Muscle of leg (tissue), 11 donors: Measurements from ENCODE around the gene GBA2. TPM values are rescaled to one million over a fixed set of nuclear protein-coding genes. Genes with fewer than 3 reads are reported as not detected.

Source experiments
- DNase-seq: peaks from one replicate; pipeline ENCODE4 v3.0.0; 2013
- H3K27ac ChIP-seq: one replicate; pipeline ENCODE4 v1.5.1; 2013; ENCODE audit warnings: mild to moderate bottlenecking, low read length, control low read depth
- H3K27me3 ChIP-seq: one replicate; pipeline ENCODE4 v1.6.1; 2013; ENCODE audit warnings: low read length; ENCODE audit not compliant: control insufficient read depth, insufficient read depth
- H3K36me3 ChIP-seq: one replicate; pipeline ENCODE4 v1.6.1; 2013; ENCODE audit warnings: low read length; ENCODE audit not compliant: control insufficient read depth, insufficient read depth
- H3K4me1 ChIP-seq: one replicate; pipeline ENCODE4 v1.6.1; 2013; ENCODE audit warnings: low read length; ENCODE audit not compliant: control insufficient read depth, insufficient read depth
- H3K4me3 ChIP-seq: one replicate; pipeline ENCODE4 v1.5.1; 2013; ENCODE audit warnings: low read length, control low read depth
- H3K9me3 ChIP-seq: replicated peaks from 2 replicates; pipeline ENCODE4 v1.6.1; 2013; ENCODE audit warnings: low read depth, low read length; ENCODE audit not compliant: control insufficient read depth
- WGBS: methylation state at CpG from one replicate; pipeline ENCODE4 v1.1.5; 2013; ENCODE audit warnings: missing lambda C conversion rate; ENCODE audit not compliant: insufficient coverage; 5-methylcytosine and 5-hydroxymethylcytosine counted together
- polyA plus RNA-seq, 8 donors: library from polyadenylated mRNA; unstranded; fragments of 120-200 nt; gene quantifications; one replicate each; pipeline versions ENCODE4 v1.2.1 to v1.2.3, GENCODE V29; 2013; ENCODE audit warnings: inconsistent platforms in 1 of 8, low replicate concordance in 1 of 8; ENCODE audit not compliant: insufficient read length in 8 of 8, insufficient read depth in 1 of 8
- total RNA-seq: library from RNA; stranded (reverse); fragments of 120-200 nt; gene quantifications from one replicate; pipeline ENCODE4 v1.2.4, GENCODE V29; 2013

The GBA2 gene
- total and polyA plus RNA-seq, 9 donors = 42.9 to 82.5 (median 60.9) TPM

DNA sequence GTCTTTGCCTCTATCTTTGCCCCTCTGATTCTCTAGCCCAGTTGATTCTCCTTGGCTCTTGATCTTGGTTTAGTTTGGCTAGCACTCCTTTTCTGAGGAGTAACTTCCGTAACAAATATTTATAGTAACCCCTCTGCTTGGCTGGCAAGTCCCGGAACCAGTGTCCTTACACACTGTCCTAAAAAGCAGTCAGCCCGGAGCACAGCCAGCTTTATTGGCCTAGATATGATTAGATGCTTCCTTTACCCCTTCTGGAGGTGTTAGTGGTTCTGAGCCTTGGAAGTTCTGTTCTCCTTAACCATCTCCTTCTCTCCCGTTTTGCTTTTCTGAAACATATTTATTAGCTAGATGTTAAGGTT, 22.0 kb upstream of the GBA2 start:
- Histone ChIP-seq H3K27ac (no peak overlapping the region), H3K4me1 (peaks cover 10% of the 10 kb centered on the region), H3K4me3 (no peak overlapping the region), H3K9me3 (no peaks in the 10 kb centered on the region), H3K27me3 (no peaks in the 10 kb centered on the region), H3K36me3 (no peaks in the 10 kb centered on the region)
- DNase-seq = no peak
- no CpG with 5 or more reads among the region's 4 CpGs for WGBS

GRCh38 chr9:35769763-35770162, 20.7 kb upstream of the GBA2 start:
- no peak overlapping the region for H3K27ac ChIP-seq
- no peak for DNase-seq
- H3K4me1 ChIP-seq = peaks cover 7% of the 10 kb centered on the region
- H3K27me3 ChIP-seq = no peaks in the 10 kb centered on the region
- no CpG with 5 or more reads among the region's 1 CpG for WGBS
- H3K36me3 ChIP-seq = no peaks in the 10 kb centered on the region
- no peaks in the 10 kb centered on the region for H3K9me3 ChIP-seq
- no peak overlapping the region for H3K4me3 ChIP-seq

DNA sequence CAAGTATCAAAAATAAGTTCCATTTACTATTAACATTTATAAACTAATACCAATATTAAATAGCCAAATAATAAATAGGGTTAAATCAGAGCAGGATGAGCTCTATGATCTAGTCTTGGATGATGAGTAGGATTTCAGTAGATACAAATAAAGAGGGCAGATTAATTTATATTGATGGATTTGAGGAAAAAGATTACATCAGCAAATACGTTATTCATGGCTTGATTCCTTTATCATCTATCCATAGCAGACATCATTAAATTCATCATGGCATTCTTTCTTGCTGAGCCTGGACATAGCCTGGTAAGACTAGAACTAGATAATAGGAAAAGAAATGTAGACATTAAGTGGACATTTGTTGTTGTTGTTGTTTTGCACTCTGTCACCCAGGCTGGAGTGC, 18.4 kb upstream of the GBA2 start:
- DNase-seq = no peak
- Histone ChIP-seq H3K4me3 (no peak overlapping the region), H3K27ac (no peak overlapping the region), H3K36me3 (no peaks in the 10 kb centered on the region), H3K4me1 (peaks cover 7% of the 10 kb centered on the region), H3K27me3 (no peaks in the 10 kb centered on the region), H3K9me3 (no peaks in the 10 kb centered on the region)
- no CpG with 5 or more reads among the region's 1 CpG for WGBS

DNA sequence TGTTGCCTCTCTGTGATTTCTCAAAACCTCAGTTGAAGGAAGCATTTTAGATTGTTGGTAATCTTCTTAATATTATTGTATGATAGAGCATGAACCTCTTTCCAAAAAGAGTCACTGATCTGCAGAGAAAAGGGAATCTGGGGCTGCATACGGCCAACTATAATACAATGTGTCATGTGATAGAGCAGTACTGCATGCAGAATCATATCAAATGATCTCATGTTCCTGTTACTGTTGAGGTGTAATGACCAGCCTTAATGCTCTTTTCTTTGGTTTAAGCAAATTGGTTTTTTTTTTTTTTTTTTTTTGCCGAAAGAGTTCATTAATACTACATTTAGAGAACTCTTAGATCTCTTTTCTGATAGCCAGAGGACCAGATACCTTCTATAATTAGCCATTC, 18.0 kb upstream of the GBA2 start:
- no CpG with 5 or more reads among the region's 2 CpGs for WGBS
- no peaks in the 10 kb centered on the region for H3K36me3 ChIP-seq
- H3K4me1 ChIP-seq = peaks cover 7% of the 10 kb centered on the region
- no peak overlapping the region for H3K4me3 ChIP-seq
- no peak for DNase-seq
- no peaks in the 10 kb centered on the region for H3K27me3 ChIP-seq
- no peak overlapping the region for H3K27ac ChIP-seq
- no peaks in the 10 kb centered on the region for H3K9me3 ChIP-seq

DNA sequence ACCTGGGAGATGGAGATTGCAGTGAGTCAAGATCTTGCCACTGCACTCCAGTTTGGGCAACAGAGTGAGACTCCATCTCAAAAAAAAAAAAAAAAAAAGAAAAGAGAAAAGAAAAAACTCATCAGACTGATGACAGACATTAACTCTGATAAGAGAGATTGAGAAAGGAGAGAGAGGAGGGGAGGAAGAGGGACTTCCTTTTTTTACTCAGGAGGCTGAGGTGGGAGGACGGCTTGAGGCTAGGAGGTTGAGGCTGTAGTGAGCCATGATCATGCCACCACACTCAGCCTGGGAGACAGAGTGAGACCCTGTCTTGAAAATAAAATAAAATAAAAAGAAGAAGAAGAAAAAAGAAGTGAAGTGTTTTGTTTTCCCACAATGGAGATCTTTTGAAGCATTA, 14.8 kb upstream of the GBA2 start:
- H3K36me3 ChIP-seq = no peaks in the 10 kb centered on the region
- no peaks in the 10 kb centered on the region for H3K4me1 ChIP-seq
- WGBS = no CpG with 5 or more reads among the region's 1 CpG
- DNase-seq = no peak
- no peaks in the 10 kb centered on the region for H3K27me3 ChIP-seq
- H3K4me3 ChIP-seq = no peak overlapping the region
- H3K27ac ChIP-seq = no peak overlapping the region
- H3K9me3 ChIP-seq = no peaks in the 10 kb centered on the region

GRCh38 chr9:35763181-35763580, 14.2 kb upstream of the GBA2 start:
- Histone ChIP-seq H3K36me3 (no peaks in the 10 kb centered on the region), H3K4me1 (no peaks in the 10 kb centered on the region), H3K9me3 (no peaks in the 10 kb centered on the region), H3K27me3 (no peaks in the 10 kb centered on the region), H3K27ac (no peak overlapping the region), H3K4me3 (no peak overlapping the region)
- DNase-seq = no peak
- no CpG with 5 or more reads among the region's 2 CpGs for WGBS

GRCh38 chr9:35760651-35761050, 11.6 kb upstream of the GBA2 start:
- Histone ChIP-seq H3K4me3 (no peak overlapping the region), H3K27me3 (no peaks in the 10 kb centered on the region), H3K27ac (no peak overlapping the region), H3K9me3 (no peaks in the 10 kb centered on the region), H3K36me3 (peaks cover 3% of the 10 kb centered on the region), H3K4me1 (peaks cover 12% of the 10 kb centered on the region)
- peak; percentile 62 for DNase-seq
- 74% methylated on average over 2 of the region's 2 CpGs for WGBS

DNA sequence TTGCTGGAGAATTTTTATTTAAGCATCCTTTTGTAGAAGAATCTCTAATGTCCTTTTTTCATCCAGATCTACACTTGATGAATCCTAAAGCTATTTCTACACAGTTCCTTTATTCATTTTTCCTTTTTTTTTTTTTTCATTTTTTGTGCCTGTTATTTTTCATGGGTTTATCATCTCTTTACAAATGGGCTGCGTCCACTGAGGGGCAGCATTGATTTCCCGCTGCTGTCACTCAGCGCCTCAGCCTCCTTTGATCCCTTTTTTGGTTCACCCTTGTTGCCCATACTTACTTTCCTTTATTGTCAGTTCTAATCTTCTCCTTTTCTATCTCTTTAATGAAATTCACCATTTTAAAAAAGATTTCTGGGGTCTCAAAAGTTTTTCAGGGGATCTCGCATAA, 10.8 kb upstream of the GBA2 start:
- no peak for DNase-seq
- Histone ChIP-seq H3K27me3 (no peaks in the 10 kb centered on the region), H3K27ac (no peak overlapping the region), H3K9me3 (no peaks in the 10 kb centered on the region), H3K36me3 (peaks cover 8% of the 10 kb centered on the region), H3K4me1 (peaks cover 12% of the 10 kb centered on the region), H3K4me3 (no peak overlapping the region)
- WGBS = 92% methylated on average over 4 of the region's 4 CpGs

DNA sequence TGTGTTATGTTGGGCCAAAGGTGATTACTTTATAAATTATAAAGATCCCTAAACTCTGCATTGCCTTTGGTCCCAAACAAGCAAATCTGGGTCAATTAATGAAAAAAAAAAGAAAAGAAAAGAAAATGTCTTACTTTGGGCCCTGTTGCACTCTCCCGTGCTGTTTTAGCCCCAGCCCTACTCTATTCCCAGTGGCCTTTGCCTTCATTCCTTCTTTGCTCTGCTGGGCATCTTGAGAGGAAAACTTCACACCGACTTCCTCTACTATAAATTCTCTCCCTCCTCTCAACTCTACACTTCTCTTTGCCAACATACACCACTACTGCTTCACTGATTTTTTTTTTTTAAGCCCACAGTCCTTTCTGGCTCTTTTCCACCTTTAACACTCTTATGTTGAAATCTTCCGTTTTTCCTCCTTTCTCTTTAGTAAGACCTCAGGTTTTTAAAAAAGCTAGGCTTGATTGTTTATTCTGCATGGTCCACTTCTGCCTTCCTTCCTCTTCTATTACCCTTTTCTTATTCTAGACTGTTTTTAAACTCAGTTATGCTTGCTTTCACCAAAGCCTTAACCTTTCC, 9.5 kb upstream of the GBA2 start:
- Histone ChIP-seq H3K4me3 (no peak overlapping the region), H3K9me3 (no peaks in the 10 kb centered on the region), H3K27ac (no peak overlapping the region), H3K27me3 (no peaks in the 10 kb centered on the region), H3K4me1 (peaks cover 12% of the 10 kb centered on the region), H3K36me3 (peaks cover 21% of the 10 kb centered on the region)
- DNase-seq = peak; percentile 40
- 33% methylated on average over 2 of the region's 3 CpGs for WGBS

- H3K4me3 ChIP-seq = no peak overlapping the region
- no peaks in the 10 kb centered on the region for H3K9me3 ChIP-seq
- H3K4me1 ChIP-seq = peaks cover 12% of the 10 kb centered on the region
- DNase-seq = no peak
- peak overlapping the region; percentile 91 for H3K27ac ChIP-seq
- H3K36me3 ChIP-seq = peaks cover 28% of the 10 kb centered on the region
- no peaks in the 10 kb centered on the region for H3K27me3 ChIP-seq
These were observed 8.9 kb upstream of the GBA2 start for GRCh38 chr9:35757892-35758275.

GRCh38 chr9:35757226-35757891, 8.3 kb upstream of the GBA2 start:
- peak; percentile 64 for DNase-seq
- H3K4me3 ChIP-seq = peak overlapping the region; percentile 63
- H3K4me1 ChIP-seq = peaks cover 12% of the 10 kb centered on the region
- H3K27ac ChIP-seq = peak overlapping the region; percentile 91
- no peaks in the 10 kb centered on the region for H3K9me3 ChIP-seq
- H3K27me3 ChIP-seq = no peaks in the 10 kb centered on the region
- peaks cover 33% of the 10 kb centered on the region for H3K36me3 ChIP-seq
- WGBS = 2% methylated on average over 18 of the region's 20 CpGs
